NCI-H524 treated with DMSO at 0.1 percent for 48 hours (cell line): Measurements from ENCODE around the gene KPNA4.

Experiments
- DNase-seq: peaks from one replicate; lab custom pipeline; 2025; lab: John Stamatoyannopoulos, UW

The KPNA4 gene

GRCh38 chr3:160450846-160451245 is 114.5 kb downstream of the KPNA4 start:
- no peak for DNase-seq

- DNase-seq: peak; percentile 25
Measured at GRCh38 chr3:160449636-160450598, 115.5 kb downstream of the KPNA4 start, which contains the start of gene TRIM59. Gene TRIM59 (minus strand): TSS chr3:160449786. CDS start chr3:160439183, 10,603 bp downstream.

- no peak for DNase-seq
Measured at GRCh38 chr3:160448845-160449635, 116.3 kb downstream of the KPNA4 start.

- DNase-seq: no peak
Measured at GRCh38 chr3:160447544-160447943, 117.8 kb downstream of the KPNA4 start.

- DNase-seq: no peak
Measured at GRCh38 chr3:160446522-160447056, 118.8 kb downstream of the KPNA4 start.

GRCh38 chr3:160445854-160446253 is 119.5 kb downstream of the KPNA4 start:
- no peak for DNase-seq
